Smooth muscle cell (in vitro differentiated cells): ENCODE data around the gene FAM171A2. TPM values are rescaled to one million over a fixed set of nuclear protein-coding genes. Genes with fewer than 3 reads are reported as not detected.
A peak's percentile ranks its signal among the peaks of the same experiment; 100 is the strongest.

Experiments used
- DNase-seq: peaks from one replicate; lab custom pipeline; 2025; ENCODE audit not compliant: unreplicated experiment; lab: John Stamatoyannopoulos, UW
- H2AFZ ChIP-seq: fragments of 200-600 bp; sonication (generic); 2 replicates; pipeline ENCODE4 v1.6.0; 2016; ENCODE audit warnings: antibody characterized with exemption, low read depth, mild to moderate bottlenecking
- H3F3A ChIP-seq: fragments of 200-600 bp; sonication (generic); 2 replicates; pipeline ENCODE4 v1.6.0; 2017; ENCODE audit warnings: antibody characterized with exemption, low read depth
- H3K27ac ChIP-seq: fragments of 200-600 bp; sonication (generic); 2 replicates; pipeline ENCODE4 v1.5.1; 2016; ENCODE audit warnings: low read depth, mild to moderate bottlenecking
- H3K27me3 ChIP-seq: fragments of 200-600 bp; sonication (generic); 2 replicates; pipeline ENCODE4 v1.6.1; 2016; ENCODE audit warnings: low read depth, mild to moderate bottlenecking
- H3K36me3 ChIP-seq: fragments of 200-600 bp; sonication (generic); 2 replicates; pipeline ENCODE4 v1.5.1; 2016; ENCODE audit warnings: low read depth
- H3K4me1 ChIP-seq: fragments of 200-600 bp; sonication (generic); 2 replicates; pipeline ENCODE4 v1.5.1; 2016; ENCODE audit warnings: low read depth
- H3K4me2 ChIP-seq: fragments of 200-600 bp; sonication (generic); 2 replicates; pipeline ENCODE4 v1.6.0; 2016; ENCODE audit warnings: mild to moderate bottlenecking
- H3K4me3 ChIP-seq: fragments of 200-600 bp; sonication (generic); 2 replicates; pipeline ENCODE4 v1.5.1; 2016; ENCODE audit warnings: mild to moderate bottlenecking
- H3K79me2 ChIP-seq: fragments of 200-600 bp; sonication (generic); 2 replicates; pipeline ENCODE4 v1.6.0; 2016; ENCODE audit warnings: low read depth, mild to moderate bottlenecking
- H3K9ac ChIP-seq: fragments of 200-600 bp; sonication (generic); 2 replicates; pipeline ENCODE4 v1.6.0; 2016; ENCODE audit warnings: low read depth
- H3K9me3 ChIP-seq: fragments of 200-600 bp; sonication (generic); replicated peaks from 2 replicates; pipeline ENCODE4 v1.5.1; 2016; ENCODE audit warnings: low read depth
- H4K20me1 ChIP-seq: fragments of 200-600 bp; sonication (generic); 2 replicates; pipeline ENCODE4 v1.6.0; 2016; ENCODE audit warnings: low read depth
- WGBS: methylation state at CpG from one replicate; pipeline ENCODE4 v1.1.7; 2016; ENCODE audit warnings: low lambda C conversion rate; 5-methylcytosine and 5-hydroxymethylcytosine counted together
- polyA plus RNA-seq: library from polyadenylated mRNA; unstranded; fragments of >200 nt; fragmentation: Nextera tagmentation; extraction: Ambion mirVana; gene quantifications from 2 replicates; pipeline ENCODE4 v1.2.1, GENCODE V29; 2016
- total RNA-seq: library from RNA; depleted of rRNA; stranded (reverse); fragments of >200 nt; gene quantifications from 2 replicates; pipeline ENCODE4 v1.2.3, GENCODE V29; 2014
- TF ChIP-seq, protein P1 (sequence below): fragments of 200-600 bp; sonication (generic); IDR thresholded peaks from 2 replicates; pipeline ENCODE4 v1.5.1; 2017; ENCODE audit warnings: borderline replicate concordance, mild to moderate bottlenecking, antibody characterized with exemption; ENCODE audit not compliant: insufficient read depth, poor library complexity, severe bottlenecking

FAM171A2 gene
- total and polyA plus RNA-seq, 2 experiments from 2014 or later: 28.4 to 31.5 TPM

GRCh38 chr17:44326861-44327444 lies 36.7 kb downstream of the FAM171A2 start:
- TF ChIP-seq, protein P1, sequence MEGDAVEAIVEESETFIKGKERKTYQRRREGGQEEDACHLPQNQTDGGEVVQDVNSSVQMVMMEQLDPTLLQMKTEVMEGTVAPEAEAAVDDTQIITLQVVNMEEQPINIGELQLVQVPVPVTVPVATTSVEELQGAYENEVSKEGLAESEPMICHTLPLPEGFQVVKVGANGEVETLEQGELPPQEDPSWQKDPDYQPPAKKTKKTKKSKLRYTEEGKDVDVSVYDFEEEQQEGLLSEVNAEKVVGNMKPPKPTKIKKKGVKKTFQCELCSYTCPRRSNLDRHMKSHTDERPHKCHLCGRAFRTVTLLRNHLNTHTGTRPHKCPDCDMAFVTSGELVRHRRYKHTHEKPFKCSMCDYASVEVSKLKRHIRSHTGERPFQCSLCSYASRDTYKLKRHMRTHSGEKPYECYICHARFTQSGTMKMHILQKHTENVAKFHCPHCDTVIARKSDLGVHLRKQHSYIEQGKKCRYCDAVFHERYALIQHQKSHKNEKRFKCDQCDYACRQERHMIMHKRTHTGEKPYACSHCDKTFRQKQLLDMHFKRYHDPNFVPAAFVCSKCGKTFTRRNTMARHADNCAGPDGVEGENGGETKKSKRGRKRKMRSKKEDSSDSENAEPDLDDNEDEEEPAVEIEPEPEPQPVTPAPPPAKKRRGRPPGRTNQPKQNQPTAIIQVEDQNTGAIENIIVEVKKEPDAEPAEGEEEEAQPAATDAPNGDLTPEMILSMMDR: no peak
- Histone ChIP-seq H3K79me2 (peaks cover 16% of the 10 kb centered on the region), H3K9me3 (no peaks in the 10 kb centered on the region), H3F3A (peaks cover 3% of the 10 kb centered on the region), H3K4me2 (peak overlapping the region; percentile 50), H3K4me1 (peaks cover 12% of the 10 kb centered on the region), H3K27me3 (no peaks in the 10 kb centered on the region), H4K20me1 (peaks cover 6% of the 10 kb centered on the region), H2AFZ (no peak overlapping the region), H3K27ac (no peak overlapping the region), H3K9ac (no peak overlapping the region), H3K36me3 (no peaks in the 10 kb centered on the region), H3K4me3 (no peak overlapping the region)
- WGBS: 39% methylated on average over 27 of the region's 31 CpGs
- DNase-seq: peak; percentile 76

DNA sequence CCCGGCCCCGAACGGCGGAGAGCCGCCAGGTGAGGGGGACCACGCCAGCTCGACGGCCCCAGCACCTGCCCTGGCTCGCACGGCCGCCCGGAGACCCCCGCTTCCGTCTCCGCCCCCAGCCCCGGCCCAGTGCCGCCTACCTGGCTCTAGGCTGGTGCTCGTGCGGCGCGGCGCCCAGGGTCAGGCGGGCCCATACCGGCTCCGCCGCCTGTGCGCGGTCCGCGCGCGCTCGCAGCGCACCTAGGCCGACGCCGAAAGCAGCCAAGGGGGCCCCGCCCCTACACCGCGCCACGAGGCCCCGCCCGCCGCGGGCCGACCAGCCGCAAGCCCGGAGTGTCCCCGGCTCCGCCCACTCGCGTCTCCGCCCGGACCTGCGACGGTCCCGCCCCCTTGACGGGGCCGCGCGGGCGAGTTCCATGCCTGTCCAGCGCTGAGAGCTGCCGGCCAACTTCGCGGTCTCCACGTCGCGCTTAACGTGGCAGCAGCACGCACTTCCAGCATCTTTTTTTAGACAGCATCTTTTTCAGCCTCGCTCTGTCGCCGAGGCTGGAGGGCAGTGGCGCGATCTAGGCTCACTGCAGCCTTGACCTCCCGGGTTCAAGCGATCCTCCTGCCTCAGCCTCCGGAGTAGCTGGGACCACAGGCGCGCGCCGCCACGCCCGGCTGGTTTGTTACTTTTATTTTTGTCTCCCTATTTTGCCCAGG lies 38.9 kb downstream of the FAM171A2 start, which contains the start of gene SLC25A39:
Gene SLC25A39 (minus strand): TSS at position 253 of the 705 bp plus-strand sequence. CDS start 1,261 bp downstream, outside the sequence.
- Histone ChIP-seq H3K9me3 (no peaks in the 10 kb centered on the region), H4K20me1 (peaks cover 6% of the 10 kb centered on the region), H3K4me1 (peaks cover 12% of the 10 kb centered on the region), H3K27me3 (no peaks in the 10 kb centered on the region), H3K9ac (peak within 1 kb of the TSS; percentile 81), H3F3A (peaks cover 3% of the 10 kb centered on the region), H3K36me3 (no peaks in the 10 kb centered on the region), H3K4me3 (peak within 1 kb of the TSS; percentile 82), H3K27ac (peak within 1 kb of the TSS; percentile 84), H3K4me2 (peak within 1 kb of the TSS; percentile 98), H3K79me2 (peaks cover 16% of the 10 kb centered on the region), H2AFZ (peak within 1 kb of the TSS; percentile 74)
- peak; percentile 85 for DNase-seq
- WGBS: 1% methylated on average over 33 of the region's 85 CpGs
- TF ChIP-seq, protein P1: no peak

- peaks cover 6% of the 10 kb centered on the region for H4K20me1 ChIP-seq
- peak overlapping the region; percentile 82 for H3K4me3 ChIP-seq
- H3K27ac ChIP-seq: no peak overlapping the region
- peaks cover 3% of the 10 kb centered on the region for H3F3A ChIP-seq
- H3K4me1 ChIP-seq: peaks cover 12% of the 10 kb centered on the region
- TF ChIP-seq, protein P1: no peak
- H3K27me3 ChIP-seq: no peaks in the 10 kb centered on the region
- no peaks in the 10 kb centered on the region for H3K36me3 ChIP-seq
- H3K4me2 ChIP-seq: peak overlapping the region; percentile 98
- H3K9me3 ChIP-seq: no peaks in the 10 kb centered on the region
- DNase-seq: no peak
- H3K79me2 ChIP-seq: peaks cover 16% of the 10 kb centered on the region
- H3K9ac ChIP-seq: peak overlapping the region; percentile 81
- H2AFZ ChIP-seq: peak overlapping the region; percentile 72
- WGBS: 4% methylated on average over 29 of the region's 38 CpGs
These were observed 39.5 kb downstream of the FAM171A2 start for GRCh38 chr17:44324092-44324570.
